HG02885 (cell line): ENCODE measurements around the gene MALT1.
"Not testable (repeated sequence)": the region's sequence is repeated elsewhere in the genome, so short reads cannot be mapped to it uniquely, and the experiment has no call there.

ENCODE experiments used
- ATAC-seq: cut with Tn5 transposase; IDR thresholded peaks from one replicate; pipeline ENCODE4 v1.9.1; 2021; ENCODE audit warnings: mild to moderate bottlenecking; ENCODE audit not compliant: unreplicated experiment, poor library complexity

The MALT1 gene

DNA sequence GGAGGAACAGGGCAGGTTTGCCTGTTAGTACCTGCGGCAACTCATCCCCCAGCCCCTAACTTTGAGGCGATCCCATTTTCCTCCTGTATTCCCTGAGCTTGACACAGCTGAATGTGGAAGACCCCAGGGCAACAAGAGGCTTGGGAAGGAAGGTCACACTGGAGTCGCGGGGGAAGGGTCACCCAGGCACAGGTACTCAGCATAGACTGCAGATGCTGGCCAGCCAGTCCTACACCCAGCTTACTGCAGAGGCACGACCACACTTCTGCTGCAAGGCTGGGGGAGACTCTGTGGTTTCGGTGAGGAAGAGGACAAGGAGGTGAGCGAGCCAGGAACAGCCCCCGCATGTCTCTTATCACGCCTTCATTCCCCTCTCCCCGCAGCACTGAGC, 91.5 kb downstream of the MALT1 start:
- no peak for ATAC-seq

DNA sequence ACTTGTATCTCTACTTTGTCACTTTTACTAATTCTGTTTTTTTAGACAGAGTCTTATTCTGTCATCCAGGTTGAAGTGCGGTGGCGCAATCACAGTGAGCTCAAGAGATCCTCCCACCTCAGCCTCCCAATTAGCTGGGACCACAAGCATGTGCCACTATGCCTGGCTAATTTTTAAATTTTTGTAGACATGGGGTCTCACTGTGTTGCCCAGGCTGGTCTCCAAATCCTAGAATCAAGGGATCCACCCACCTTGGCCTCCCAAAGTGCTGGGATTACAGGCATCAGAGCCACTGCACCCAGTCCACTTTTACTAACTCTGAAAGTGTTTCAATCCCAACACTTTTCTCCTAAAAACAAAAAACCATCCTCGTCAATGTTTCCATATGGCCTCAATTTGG, 94.9 kb downstream of the MALT1 start:
- no peak for ATAC-seq

DNA sequence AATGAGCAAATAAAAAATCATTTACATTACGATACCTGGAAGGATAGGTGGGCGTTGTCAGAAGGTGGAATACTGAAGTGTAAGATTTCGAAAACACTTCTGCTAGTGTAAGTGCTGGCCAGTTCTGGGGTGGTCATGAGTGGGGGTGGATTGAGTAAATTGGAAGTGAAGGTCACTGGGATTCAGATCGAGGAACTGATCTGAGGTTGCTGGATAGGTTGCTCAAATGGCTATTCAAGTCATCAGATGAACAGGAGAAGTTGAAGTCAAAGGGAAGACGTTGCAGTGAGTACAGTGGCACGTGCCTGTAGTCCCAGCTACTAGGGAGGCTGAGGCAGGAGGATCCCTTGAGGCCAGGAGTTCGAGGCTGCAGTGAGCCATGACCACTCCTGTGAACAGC, 95.7 kb downstream of the MALT1 start:
- no peak for ATAC-seq

DNA sequence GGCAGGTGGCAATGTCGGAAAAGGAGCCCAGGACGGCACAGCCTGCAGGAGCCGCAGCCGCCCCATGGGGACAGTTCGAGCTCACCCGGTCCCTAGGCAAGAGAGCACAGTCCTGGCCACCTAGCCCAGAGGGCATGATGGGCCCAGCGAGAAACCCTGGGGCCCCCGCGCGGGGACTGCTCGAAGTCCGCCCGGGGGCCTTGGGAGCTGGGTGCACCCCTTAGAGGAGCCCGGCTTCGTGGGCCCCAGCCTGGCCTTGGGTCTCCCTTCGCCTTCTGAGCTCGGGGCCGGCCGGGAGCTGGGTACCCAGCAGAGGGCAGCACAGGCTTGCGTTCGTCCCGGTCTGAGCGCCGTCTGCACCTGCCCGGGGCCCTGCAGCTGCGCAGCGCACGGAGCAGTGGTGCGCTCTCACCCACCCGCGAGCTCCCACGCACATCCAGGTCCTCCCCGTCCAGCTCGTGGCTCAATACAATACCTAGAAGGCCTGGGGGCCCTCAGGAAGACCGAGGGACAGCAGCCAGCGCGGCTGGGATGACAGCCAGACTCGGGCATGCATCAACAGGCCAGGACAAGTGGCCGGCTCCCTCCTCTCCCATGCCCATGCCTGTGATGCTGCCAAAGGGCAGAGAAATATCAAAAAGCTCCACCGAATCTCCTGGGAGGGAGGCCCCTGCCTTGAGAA, 97.2 kb downstream of the MALT1 start:
- ATAC-seq, result peak; percentile 91

DNA sequence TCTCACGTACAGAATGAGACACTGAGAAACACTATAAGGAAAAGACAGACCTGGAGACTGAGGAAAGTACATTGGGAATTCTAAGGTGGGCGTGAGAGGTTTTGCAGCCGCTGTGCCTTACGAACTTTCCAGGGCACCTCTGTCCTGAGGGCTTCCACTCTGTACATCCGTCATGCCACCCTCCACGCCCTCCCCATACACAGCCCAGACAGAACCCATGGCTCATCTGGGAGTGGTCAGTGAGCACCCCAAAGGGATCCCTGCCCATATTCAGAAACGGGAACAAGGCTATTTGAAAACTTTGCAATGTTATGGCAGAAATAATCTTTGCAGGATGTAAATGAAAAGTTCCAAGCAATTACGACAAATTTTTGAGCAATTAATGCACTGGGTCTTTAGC, 98.1 kb downstream of the MALT1 start:
- ATAC-seq, result no peak

DNA sequence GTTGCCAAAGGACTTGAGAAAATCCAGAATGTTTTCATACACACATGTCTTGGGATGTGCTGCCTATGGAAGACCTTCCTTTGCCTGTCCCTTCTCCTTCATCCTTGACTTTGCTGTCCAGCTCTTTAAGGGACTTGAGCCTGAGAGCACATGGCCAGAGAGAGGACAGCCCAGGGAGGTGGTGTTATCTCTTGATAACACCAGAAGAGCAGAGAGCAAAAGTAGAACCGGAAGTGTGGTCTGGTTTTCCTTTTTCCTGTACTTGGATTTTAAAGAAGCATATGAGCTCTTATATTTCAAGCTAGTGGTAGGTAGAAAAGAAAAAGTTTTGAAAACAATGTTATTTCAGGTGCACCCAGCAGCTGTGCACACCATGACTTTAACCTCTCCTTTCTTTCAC, 99.3 kb downstream of the MALT1 start:
- no peak for ATAC-seq

DNA sequence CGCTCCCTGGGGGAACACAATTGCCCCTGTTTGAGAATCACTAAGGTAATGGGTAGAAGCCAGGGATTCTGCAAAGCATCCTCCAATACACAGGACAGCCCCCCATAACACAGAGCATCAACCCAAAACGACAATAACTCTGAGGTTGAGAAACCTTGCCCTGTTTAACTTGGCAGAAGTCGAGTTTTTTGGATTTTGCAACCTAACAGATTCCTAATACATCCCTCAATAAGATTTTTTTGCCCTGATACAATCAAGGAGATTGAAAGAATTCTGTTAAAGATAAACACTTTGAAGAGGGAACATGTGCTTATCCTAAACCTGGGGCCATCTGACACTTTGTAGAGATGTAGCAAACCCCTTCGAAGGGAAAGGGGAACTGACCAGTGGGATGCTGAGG, 100.9 kb downstream of the MALT1 start:
- ATAC-seq, result no peak

DNA sequence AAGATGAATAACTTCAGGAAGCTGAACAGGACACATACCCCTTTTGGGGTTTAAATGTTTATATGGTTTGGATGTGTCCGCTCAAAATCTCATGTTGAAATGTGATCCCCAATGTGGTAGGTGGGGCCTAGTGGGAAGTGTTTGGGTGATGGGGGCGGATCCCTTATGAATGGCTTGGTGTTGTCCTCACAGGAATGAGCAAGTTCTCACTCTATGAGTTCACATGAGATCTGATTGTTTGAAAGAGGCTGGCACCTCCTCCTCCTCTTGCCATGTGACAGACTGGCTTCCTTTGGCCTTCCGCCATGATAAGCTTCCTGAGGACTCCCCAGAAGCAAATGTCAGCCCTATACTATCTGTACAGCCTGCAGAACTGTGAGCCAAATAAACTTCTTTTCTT, 104.8 kb downstream of the MALT1 start:
- no peak for ATAC-seq

DNA sequence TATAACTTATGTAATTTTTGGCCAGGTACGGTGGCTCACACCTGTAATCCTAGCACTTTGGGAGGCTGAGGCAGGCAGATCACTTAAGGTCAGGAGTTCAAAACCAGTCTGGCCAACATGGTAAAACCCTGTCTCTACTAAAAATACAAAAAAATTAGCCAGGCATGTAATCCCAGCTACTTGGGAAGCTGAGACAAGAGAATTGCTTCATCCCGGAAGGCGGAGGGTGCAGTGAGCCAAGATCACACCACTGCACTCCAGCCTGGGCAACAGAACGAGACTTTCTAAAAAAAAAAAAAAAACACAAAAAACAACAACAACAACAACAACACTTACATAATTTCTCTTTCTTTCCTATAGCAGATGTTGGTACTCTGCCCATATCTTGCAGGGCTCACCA, 105.3 kb downstream of the MALT1 start:
- not testable (repeated sequence) for ATAC-seq

DNA sequence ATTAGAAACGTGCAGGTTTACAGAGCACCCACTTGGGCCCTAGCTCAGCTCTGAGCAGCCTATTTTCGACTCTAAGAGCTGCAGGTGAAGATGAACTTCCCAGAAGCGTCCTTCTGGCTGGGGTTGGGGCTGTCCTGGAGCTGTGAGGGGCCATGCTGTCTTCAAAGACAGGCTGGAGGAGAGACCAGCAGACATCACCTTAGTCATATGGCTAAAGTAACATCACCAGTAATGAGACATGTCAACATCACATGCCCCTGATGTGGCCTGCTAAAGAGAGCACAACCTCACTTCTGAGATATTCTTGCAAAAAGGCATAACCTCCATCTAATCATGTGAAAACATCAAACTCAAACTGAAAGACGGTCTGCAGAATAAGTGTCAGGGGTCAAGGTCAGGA, 106.2 kb downstream of the MALT1 start:
- no peak for ATAC-seq

DNA sequence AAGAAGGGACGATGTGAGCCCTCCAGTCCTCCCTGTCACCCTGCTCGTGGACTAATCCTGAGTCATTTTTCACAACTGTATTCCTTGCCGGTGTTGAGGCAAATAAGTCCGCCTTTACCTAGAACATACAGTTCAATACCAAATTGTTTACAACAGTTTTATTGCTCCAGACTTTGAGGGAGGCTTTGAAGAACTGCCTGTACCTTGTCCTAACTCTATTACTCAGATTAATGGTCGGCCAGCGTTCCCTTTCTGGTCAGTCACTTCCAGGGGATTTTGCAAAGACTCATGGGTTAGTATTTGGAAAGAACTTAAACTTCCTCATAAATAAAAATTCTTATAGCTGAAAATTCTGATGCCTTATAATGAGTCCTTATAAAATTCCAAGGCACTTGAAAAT, 108.3 kb downstream of the MALT1 start:
- no peak for ATAC-seq

DNA sequence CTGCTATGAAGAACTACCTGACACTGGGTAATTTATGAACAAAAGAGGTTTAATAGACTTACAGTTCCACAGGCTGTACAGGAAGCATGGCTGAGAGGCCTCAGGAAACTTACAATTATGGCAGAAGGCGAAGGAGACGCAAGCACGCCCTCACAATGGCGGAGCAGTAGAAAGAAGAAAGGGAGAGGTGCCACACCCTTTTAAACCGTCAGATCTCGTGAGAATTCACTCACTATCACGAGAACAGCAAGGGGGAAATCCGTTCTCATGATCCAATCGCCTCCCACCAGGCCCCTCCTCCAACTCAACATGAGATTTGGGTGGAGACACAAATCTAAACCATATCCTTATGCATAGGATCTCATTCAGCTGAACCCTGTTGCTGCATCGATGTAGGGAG, 108.8 kb downstream of the MALT1 start:
- no peak for ATAC-seq

DNA sequence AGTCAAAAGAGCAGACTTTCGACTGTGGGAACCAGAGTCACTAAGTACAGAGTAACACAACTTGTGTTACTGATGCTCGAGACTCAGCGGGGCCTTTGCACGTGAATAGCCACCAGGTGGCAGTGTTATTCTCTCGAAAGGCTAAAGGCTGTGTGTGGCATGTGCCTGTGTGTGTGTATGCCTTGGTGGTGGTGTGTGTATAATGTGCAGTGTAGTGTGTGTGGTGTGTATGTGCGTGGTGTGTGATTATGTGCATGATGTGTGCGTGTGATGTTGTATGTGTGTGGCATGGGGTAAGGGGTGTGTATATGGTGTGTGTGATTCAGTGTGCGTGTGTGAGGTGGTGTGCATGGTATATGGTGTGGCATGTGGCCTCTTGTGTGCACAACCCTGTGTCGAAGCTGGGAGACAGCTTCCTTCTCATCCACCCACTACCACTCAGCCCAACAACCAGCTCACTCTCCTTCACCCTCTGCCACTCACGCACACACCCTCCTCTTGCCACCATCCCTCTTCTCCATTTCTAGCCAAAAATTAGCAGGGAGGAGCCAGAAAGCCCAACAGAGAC, 110.4 kb downstream of the MALT1 start:
- ATAC-seq, result peak; percentile 71

DNA sequence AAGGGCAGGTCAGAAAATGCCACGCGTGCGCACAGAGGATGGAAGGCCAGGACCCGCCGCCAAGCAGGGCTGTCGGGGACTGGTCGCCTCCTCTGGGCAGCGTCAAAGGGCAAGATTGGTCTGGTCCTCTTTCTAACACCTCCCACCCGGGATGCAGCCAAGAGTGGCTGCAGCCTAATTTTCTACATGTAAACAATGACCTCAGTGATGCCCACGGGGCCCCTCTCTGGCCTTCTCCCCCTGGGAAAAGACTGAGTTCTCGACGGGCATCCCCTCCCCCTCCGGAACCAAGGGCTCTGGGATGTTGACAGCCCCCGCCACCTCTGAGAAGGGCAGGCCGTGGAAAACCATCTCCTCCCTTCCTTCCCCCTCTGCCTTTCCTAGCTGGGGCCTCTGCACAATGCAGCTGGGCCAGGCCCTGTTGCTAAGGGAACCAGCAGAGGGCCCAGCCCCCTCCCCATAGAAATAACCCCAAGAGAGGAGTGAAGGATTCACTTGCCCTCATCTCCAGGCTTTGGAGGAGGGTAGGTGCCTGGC, 113.4 kb downstream of the MALT1 start:
- no peak for ATAC-seq

DNA sequence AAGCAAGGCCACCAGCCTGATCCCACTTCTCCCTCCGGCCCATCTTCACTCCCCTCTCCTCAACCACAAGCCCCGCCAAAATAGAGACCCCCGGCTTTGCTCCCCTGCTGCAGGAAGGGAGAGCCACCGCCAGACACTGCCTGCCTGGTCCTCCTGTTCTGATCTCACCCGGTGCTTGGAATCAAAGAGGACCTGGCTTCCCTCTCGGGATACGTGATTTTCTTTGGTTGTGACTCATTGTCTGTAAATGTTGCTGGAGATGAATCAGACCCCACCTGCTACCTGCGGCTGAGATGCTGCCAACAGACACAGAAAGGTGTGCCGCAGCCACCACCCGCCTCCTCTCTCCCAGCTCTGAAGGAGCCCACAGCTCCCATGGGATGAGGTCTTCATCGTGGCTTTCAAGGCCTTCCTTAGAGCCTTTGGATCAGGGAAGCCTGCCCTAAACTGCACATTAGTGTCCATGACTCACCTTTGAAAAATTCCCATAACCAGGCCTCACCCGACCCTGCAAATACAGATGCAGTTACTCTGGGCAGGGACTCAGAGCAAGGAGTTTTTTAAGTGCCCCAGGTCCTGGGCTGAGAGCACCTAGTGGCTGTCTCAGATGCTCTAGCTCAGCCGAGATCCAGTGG, 114.0 kb downstream of the MALT1 start:
- no peak for ATAC-seq

DNA sequence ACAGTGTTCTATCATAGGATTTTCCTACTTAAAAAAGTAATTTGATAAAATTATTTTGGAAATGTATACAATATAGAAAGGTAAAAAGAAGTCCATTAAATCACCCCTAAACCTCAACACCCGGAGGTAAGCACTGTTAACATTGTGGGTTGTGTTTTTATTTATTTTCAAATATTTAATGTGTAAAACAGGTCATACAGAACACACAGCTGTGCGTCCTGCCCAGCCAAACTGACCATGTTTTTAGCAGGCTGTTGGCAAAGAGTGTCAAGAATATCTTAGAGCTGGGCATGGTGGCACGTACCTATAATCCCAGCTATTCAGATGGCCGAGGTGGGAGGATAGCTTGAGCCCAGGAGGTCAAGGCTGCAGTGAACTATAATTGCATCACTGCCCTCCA, 114.6 kb downstream of the MALT1 start:
- no peak for ATAC-seq

DNA sequence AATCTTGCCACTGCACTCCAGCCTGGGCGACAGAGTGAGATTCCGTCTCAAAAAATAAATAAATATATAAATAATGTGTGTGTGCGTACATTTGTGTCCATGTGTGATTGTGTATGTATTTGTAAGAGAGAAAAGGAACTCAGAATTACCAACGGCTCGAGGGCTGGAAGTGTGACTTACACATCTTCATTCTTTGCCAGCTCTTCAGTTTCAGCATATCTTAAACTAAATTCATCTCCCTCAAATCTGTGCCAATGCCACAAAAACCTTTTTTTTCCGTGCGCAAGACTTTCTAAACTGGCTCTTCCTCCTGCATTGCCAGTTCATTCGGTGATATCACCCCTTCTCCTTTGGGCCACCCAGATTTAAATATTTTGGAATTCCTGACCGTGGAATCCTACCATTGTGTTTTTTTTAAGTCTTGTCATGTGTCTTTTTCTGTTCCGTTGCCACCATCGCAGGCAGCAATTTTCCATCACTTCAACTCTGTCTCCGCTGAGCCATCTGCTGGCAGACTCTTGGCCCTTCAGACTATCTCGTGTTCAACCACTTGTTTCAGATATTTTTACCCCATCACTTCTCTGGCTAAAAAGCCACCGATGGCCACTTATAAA, 116.4 kb downstream of the MALT1 start:
- ATAC-seq, result no peak

DNA sequence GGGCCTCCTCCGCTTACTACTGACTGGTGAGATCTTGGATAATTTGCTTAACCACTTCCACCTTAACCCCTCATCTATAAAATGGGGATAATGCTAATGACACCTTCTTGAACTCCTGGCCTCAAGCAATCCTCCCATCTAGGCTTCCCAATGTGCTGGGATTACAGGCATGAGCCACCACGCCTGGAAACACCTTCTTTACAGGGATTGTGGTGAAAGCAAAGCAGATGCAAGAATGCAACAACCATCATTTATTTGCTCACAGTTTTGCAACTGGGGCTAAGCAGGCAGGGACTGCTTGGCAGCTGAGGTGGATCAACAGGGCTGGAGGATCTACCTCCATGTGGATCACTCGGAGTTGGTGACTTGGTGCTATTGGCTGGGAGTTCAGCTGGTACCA, 117.2 kb downstream of the MALT1 start:
- ATAC-seq, result no peak

DNA sequence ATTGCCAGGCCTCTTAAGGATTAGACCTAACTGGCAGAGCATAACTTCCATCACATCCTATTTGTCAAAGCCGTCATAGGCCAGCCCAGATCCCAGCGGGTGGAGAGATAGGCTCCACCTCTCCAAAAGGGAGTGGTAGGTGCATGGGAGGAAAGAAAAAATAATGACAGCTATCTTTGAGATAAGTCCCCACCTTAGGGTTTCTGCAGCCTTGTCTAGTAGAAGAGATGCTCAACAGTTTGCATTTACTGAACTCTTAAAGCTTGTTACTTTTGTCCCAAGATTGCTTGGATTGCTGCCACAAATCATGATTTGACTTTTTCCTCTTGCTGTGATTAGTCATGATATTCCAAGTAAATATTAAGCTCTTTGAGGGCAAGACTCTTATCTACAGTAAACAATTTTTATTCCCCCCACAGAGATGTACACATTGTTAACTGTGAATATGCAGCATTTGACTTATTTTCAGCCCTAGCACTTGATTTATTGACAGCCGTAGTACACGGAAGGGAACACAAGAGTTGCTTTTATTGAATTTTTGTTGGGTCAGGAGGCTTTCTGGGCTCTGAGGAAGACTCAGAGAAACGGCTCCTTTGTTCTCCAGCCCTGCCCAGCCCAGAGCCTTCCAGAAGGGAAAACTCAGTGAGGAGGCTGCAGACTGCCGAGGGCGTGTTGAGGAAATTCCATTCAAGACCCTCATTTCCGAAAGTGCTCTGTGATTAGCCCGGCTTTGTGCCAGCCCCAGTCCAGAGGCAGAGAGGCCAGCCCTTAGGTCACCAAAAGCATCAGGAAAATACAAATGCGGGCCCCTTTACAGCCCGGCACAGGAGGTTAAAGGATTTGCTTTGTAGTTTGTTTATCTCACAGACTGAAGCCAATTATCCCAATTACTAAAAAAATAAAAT, 118.0 kb downstream of the MALT1 start:
- ATAC-seq, result no peak

DNA sequence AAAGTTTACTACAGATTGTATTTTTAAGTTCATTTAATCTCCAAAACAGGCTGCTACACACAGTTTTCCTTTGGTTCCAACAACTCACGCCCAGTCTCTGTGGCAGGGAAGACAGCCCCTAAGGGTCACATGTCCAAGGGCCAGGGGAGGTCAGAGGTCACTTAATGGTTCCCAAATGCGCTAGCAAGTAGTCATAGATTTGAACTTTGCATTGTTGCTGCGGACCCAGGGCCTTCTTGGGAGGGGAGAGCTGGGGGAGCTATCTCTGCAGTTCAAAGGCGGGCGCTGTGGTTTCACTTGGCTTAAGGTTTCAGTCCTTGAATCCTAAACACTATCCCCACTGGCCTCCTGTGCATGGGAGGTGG, 118.6 kb downstream of the MALT1 start:
- ATAC-seq, result no peak
